SK-N-DZ (cell line): ENCODE data around the gene MPDU1. TPM values are rescaled to one million over a fixed set of nuclear protein-coding genes. Genes with fewer than 3 reads are reported as not detected.

Experiments used
- DNase-seq: peaks from one replicate; pipeline ENCODE4 v3.0.0-alpha.2; 2015; ENCODE audit warnings: low spot score
- polyA plus RNA-seq, 2 experiments: library from polyadenylated mRNA; depleted of rRNA; stranded (reverse); fragments of >200 nt; gene quantifications; 2 replicates each; pipeline ENCODE4 v1.2.3, GENCODE V29; 2014

Gene MPDU1
- 211 and 280 TPM in 2 replicates for polyA plus RNA-seq (2014; cell fraction: cytosol; rRNA removed)
- 166 and 227 TPM in 2 replicates for polyA plus RNA-seq (2014; cell fraction: nucleus; rRNA removed)

- DNase-seq: peak; percentile 98
These were observed at the start of gene MPDU1 for GRCh38 chr17:7583253-7584109. TSS of gene MPDU1 (plus strand) at chr17:7583852. CDS start at chr17:7583863, 11 bp downstream.

GRCh38 chr17:7538050-7538449 is 45.6 kb upstream of the MPDU1 start:
- no peak for DNase-seq

- DNase-seq: no peak
These were observed 44.6 kb upstream of the MPDU1 start for GRCh38 chr17:7538891-7539545.

- no peak for DNase-seq
These were observed 42.5 kb upstream of the MPDU1 start for GRCh38 chr17:7541074-7541621.

- no peak for DNase-seq
These were observed 38.7 kb upstream of the MPDU1 start for GRCh38 chr17:7544911-7545310.

GRCh38 chr17:7548585-7549400 is 34.9 kb upstream of the MPDU1 start, which contains the start of gene TNFSF12:
TSS of gene TNFSF12 (plus strand) at chr17:7549058. CDS start at chr17:7549154, 96 bp downstream.
- DNase-seq: no peak

GRCh38 chr17:7549401-7550055 is 34.1 kb upstream of the MPDU1 start:
- no peak for DNase-seq

GRCh38 chr17:7550344-7550743 is 33.3 kb upstream of the MPDU1 start:
- no peak for DNase-seq

- no peak for DNase-seq
These were observed 32.3 kb upstream of the MPDU1 start for GRCh38 chr17:7551396-7551795.

GRCh38 chr17:7552621-7553051 is 31.0 kb upstream of the MPDU1 start:
- no peak for DNase-seq

GRCh38 chr17:7553356-7553755 is 30.3 kb upstream of the MPDU1 start:
- no peak for DNase-seq

- DNase-seq: no peak
These were observed 28.2 kb upstream of the MPDU1 start for GRCh38 chr17:7555320-7555948.

GRCh38 chr17:7556627-7557026 is 27.0 kb upstream of the MPDU1 start:
- DNase-seq: no peak

GRCh38 chr17:7557147-7557764 is 26.4 kb upstream of the MPDU1 start:
- DNase-seq: no peak

GRCh38 chr17:7557775-7558543 is 25.7 kb upstream of the MPDU1 start:
- peak; percentile 56 for DNase-seq

- no peak for DNase-seq
These were observed 24.9 kb upstream of the MPDU1 start, which contains the start of gene TNFSF13 for GRCh38 chr17:7558544-7559319. TSS of gene TNFSF13 (plus strand) at chr17:7558750. CDS start at chr17:7559040, 290 bp downstream.

- no peak for DNase-seq
These were observed 24.1 kb upstream of the MPDU1 start for GRCh38 chr17:7559320-7560171.
